IgD-negative memory B cell (primary cell): ENCODE data around the gene DHRS3. TPM values are rescaled to one million over a fixed set of nuclear protein-coding genes. Genes with fewer than 3 reads are reported as not detected.

Experiments
- H3K27ac Mint-ChIP-seq, 3 donors: one replicate each; pipeline ENCODE4 v1.8.0; 2020 to 2022; ENCODE audit warnings: mild to moderate bottlenecking in 3 of 3, mixed read lengths in 3 of 3, moderate library complexity in 1 of 3
- H3K27me3 Mint-ChIP-seq: one replicate; pipeline ENCODE4 v1.8.0; 2021; ENCODE audit warnings: mixed read lengths
- H3K36me3 Mint-ChIP-seq: one replicate; pipeline ENCODE4 v1.8.0; 2020; ENCODE audit warnings: mild to moderate bottlenecking, mixed read lengths
- H3K4me1 Mint-ChIP-seq, 3 donors: one replicate each; pipeline ENCODE4 v1.8.0; 2020 to 2022; ENCODE audit warnings: mixed read lengths in 3 of 3, mild to moderate bottlenecking in 1 of 3
- H3K4me3 Mint-ChIP-seq, 4 donors: one replicate each; pipeline ENCODE4 v1.8.0; 2020 to 2022; ENCODE audit warnings: mild to moderate bottlenecking in 4 of 4, mixed read lengths in 4 of 4, moderate library complexity in 3 of 4
- H3K9me3 Mint-ChIP-seq, 3 donors: one replicate each; pipeline ENCODE4 v1.8.0; 2020 to 2021; ENCODE audit warnings: mixed read lengths in 3 of 3, mild to moderate bottlenecking in 1 of 3
- polyA plus RNA-seq: library from polyadenylated mRNA; unstranded; fragments of 300-500 nt; fragmentation: Illumina TruSeq; gene quantifications from one replicate; pipeline ENCODE4 v1.2.3, GENCODE V29; 2021

DHRS3 gene
- polyA plus RNA-seq, 1 donor from 2014 or later: 1.5 TPM

DNA sequence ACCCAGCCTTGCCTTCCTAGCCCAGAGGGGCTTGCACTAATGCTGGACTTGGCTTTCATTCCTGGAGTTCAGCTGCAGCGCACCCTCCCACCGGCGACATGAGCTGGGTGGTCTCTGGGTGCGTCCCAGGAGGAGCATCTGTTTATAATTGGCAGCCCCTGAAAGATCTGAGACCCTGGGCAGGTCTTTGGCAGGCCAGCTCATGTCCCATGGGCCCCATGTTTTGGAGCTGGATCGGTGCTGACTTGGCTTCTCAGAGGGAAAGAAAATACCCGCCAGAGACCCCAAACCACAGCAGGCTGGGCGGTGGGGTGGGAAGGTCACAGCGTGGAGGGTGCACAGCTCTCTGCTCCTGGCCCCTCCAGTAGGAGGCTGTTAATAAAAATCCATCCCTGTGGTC, 29.3 kb downstream of the DHRS3 start:
- peaks cover 5% of the 10 kb centered on the region for H3K27me3 Mint-ChIP-seq
- H3K9me3 Mint-ChIP-seq: peaks cover 0 to 2% (median 0%) of the 10 kb centered on the region in 3 donors
- H3K4me3 Mint-ChIP-seq: no peak overlapping the region
- H3K27ac Mint-ChIP-seq: no peak overlapping the region
- no peaks in the 10 kb centered on the region for H3K36me3 Mint-ChIP-seq
- H3K4me1 Mint-ChIP-seq: peaks cover 0 to 4% (median 0%) of the 10 kb centered on the region in 3 donors

DNA sequence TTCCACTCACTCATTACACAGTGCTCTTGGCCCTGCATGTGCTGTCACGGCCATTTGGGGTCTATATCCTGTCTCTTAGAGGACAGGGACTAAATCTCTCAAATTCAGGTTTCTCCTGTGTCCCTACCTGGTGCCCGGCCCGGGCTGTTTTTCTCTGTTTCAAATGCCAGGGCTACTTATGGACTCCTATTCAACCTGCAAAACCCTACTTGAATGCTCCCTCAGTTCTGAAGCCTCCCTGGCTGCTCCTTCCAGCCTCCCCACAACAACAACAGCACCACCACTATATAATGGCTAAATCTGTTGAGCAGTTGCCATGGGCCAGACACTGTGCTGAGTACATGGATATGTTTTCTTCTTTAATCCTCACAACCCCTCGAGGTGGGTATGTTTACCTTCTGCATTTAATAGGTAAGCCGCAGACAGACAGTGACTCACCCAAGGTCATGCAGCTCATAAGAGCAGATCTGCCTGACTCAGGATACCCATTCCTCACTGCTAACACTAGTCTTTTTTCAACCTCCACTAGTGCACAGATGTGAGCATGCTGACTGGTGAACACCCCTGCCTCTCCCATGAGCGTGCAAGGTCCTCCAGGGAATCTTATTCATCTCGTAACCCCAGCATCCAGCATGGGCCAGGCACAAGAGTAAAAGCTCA, 29.9 kb downstream of the DHRS3 start:
- no peak overlapping the region for H3K4me3 Mint-ChIP-seq
- peaks cover 0 to 2% (median 0%) of the 10 kb centered on the region in 3 donors for H3K9me3 Mint-ChIP-seq
- no peaks in the 10 kb centered on the region for H3K36me3 Mint-ChIP-seq
- H3K27ac Mint-ChIP-seq: no peak overlapping the region
- H3K4me1 Mint-ChIP-seq: peaks cover 0 to 2% (median 0%) of the 10 kb centered on the region in 3 donors
- peaks cover 5% of the 10 kb centered on the region for H3K27me3 Mint-ChIP-seq

DNA sequence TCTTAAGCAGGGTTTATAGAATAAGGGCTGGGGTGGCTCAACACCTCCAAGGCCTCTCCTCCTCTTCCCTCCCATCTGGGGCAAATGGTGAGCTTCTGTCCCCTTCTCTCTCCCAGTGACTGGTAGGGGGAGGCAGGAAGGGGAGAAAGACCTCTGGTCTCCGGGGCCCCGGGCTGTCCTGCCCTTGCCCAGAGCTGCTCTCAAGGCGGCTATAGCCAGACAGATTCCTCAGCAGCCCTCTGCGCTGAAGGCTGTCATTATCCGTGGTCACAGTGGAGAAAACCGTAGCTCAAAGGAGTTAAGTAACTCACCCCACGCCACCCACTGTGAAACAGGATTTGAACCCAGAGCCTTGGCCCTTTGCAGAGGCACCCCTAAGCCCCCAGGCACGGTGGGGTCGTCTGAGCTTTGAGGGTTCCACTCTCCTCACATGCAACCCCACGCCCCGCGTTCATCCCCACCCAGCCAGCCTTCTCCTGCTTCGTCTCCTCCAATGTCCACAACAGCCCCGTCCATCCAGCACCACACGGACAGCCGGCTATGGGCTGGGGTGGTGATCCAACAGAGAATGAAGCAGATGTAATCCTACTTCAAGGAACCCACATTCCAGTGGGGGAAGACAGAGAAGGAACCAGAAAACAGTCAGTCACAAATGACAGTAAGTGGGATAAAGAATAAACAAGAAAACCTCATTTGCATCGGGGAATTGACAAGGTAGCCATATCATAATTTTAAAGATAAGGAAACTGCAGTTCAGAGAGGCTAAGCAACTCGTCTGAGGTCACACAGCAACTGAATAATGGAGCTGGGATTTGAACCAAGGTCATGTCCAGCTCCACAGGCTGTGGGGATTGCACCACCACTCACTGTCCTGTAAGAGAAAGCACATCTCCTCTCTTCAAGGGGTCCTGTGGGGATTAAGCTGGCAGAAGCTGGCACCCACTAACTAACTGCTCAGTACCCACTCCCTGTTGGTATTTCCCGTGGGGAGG, 31.8 kb downstream of the DHRS3 start:
- H3K36me3 Mint-ChIP-seq: no peaks in the 10 kb centered on the region
- peaks cover 0 to 2% (median 0%) of the 10 kb centered on the region in 3 donors for H3K9me3 Mint-ChIP-seq
- no peak overlapping the region for H3K27ac Mint-ChIP-seq
- peaks cover 1% of the 10 kb centered on the region for H3K27me3 Mint-ChIP-seq
- no peaks in the 10 kb centered on the region for H3K4me1 Mint-ChIP-seq
- H3K4me3 Mint-ChIP-seq: no peak overlapping the region

DNA sequence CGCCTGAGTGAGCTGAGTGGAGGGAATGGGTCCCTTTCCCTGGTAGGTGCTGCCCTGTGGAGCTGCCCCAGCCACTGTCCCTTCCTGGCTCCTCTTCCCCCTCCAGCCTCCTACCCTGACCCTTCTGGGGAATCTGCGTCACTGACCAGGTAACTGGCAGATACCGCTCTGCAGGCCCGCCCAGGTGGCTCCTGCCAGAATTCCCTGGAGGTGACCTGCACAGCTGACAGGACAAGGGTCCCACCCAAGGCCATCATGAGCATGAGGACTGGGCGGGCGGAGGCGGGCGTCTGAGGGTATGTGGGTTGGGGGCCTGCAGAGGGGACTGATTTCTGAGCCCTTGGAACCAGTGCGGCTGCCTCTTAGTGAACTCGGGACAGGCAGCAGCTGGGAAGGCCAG, 32.5 kb downstream of the DHRS3 start:
- Mint-ChIP-seq H3K9me3 (peaks cover 0 to 2% (median 0%) of the 10 kb centered on the region in 3 donors), H3K27ac (no peak overlapping the region), H3K4me1 (no peaks in the 10 kb centered on the region), H3K4me3 (no peak overlapping the region), H3K36me3 (no peaks in the 10 kb centered on the region), H3K27me3 (peaks cover 1% of the 10 kb centered on the region)

DNA sequence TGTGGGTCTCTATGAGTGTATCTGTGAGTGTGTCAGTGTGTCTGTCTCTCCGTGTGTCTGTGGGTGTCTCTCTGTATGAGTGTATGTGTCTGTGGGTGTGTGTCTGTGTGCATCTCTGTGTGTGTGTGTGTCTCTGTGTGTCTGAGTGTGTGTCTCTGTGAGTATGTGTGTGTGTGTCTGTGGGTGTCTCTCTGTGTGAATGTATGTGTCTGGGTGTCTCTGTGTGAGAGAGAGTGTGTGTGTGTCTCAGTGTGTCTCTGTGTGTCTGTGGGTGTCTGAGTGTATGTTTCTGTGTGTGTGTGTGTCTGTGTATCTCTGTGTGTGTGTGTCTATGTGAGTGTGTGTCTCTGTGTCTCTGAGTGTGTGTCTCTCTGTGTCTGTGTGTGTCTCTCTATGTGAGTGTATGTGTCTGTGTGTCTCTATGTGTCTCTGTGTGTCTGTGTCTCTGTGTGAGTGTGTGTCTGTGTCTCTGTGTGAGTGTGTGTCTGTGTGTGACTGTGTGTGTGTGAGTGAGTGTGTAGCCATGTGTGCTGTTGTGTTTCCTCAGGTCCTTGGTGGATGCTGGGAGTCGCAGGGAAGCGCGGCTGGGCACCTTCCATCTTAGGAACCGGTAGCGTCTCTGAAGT, 33.0 kb downstream of the DHRS3 start:
- peaks cover 1% of the 10 kb centered on the region for H3K27me3 Mint-ChIP-seq
- no peak overlapping the region for H3K27ac Mint-ChIP-seq
- no peaks in the 10 kb centered on the region for H3K4me1 Mint-ChIP-seq
- no peaks in the 10 kb centered on the region for H3K36me3 Mint-ChIP-seq
- H3K9me3 Mint-ChIP-seq: peaks cover 0 to 2% (median 0%) of the 10 kb centered on the region in 3 donors
- H3K4me3 Mint-ChIP-seq: no peak overlapping the region

DNA sequence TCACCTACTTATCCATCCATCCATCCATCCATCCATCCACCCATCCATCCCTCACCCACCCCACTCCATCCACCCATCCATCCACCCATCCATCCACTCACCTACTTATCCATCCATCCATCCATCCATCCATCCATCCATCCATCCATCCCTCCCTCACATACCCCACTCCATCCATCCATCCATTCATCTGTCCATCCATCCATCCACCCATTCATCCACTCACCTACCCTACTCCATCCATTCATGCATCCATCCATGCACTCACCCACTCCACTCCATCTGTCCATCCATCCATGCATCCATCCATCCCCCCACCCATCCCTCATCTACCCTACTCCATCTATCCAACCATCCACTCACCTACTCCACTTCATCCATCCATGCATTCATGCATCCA, 34.5 kb downstream of the DHRS3 start:
- Mint-ChIP-seq H3K27me3 (no peaks in the 10 kb centered on the region), H3K4me1 (no peaks in the 10 kb centered on the region), H3K27ac (no peak overlapping the region), H3K4me3 (no peak overlapping the region), H3K36me3 (no peaks in the 10 kb centered on the region), H3K9me3 (peaks cover 0 to 2% (median 0%) of the 10 kb centered on the region in 3 donors)

DNA sequence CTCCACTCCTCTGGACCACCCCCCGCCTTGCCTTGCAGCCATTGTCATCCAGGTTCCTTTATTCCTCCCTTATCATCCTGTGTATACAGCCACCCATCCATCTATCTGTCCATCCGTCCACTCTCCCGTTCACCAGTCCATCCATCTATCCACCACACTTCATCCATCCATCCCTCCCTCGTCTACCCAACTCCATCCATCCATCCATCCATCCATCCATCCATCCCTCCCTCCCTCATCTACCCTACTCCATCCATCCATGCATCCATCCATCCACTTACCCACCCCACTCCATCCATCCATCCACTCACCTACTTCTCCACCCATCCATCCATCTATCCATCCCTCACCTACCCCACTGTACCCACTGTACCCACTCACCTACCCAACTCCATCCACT, 35.4 kb downstream of the DHRS3 start:
- Mint-ChIP-seq H3K36me3 (no peaks in the 10 kb centered on the region), H3K27ac (no peak overlapping the region), H3K27me3 (no peaks in the 10 kb centered on the region), H3K4me1 (no peaks in the 10 kb centered on the region), H3K4me3 (no peak overlapping the region), H3K9me3 (no peaks in the 10 kb centered on the region)

DNA sequence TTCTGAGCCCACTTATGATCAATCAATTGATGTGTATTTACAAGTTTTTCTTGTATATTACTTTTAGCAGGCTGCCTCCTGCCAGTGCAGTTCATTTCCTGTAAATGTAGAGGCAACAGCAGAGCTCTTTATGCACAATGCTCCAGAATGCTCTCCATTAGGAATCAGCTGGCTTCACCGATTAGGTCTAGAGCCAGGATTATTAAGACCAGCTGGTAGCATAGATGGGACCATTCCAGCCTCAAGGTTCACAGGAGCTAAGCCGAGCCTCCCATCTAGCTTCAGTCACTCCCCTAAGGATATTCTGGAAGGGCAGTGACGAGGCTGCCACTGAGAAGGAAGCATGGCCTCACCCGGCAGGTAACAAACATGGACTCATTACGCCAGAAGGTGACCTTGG, 36.8 kb downstream of the DHRS3 start:
- H3K4me1 Mint-ChIP-seq: no peaks in the 10 kb centered on the region
- H3K27me3 Mint-ChIP-seq: no peaks in the 10 kb centered on the region
- H3K9me3 Mint-ChIP-seq: no peaks in the 10 kb centered on the region
- no peak overlapping the region for H3K4me3 Mint-ChIP-seq
- H3K36me3 Mint-ChIP-seq: no peaks in the 10 kb centered on the region
- H3K27ac Mint-ChIP-seq: no peak overlapping the region

DNA sequence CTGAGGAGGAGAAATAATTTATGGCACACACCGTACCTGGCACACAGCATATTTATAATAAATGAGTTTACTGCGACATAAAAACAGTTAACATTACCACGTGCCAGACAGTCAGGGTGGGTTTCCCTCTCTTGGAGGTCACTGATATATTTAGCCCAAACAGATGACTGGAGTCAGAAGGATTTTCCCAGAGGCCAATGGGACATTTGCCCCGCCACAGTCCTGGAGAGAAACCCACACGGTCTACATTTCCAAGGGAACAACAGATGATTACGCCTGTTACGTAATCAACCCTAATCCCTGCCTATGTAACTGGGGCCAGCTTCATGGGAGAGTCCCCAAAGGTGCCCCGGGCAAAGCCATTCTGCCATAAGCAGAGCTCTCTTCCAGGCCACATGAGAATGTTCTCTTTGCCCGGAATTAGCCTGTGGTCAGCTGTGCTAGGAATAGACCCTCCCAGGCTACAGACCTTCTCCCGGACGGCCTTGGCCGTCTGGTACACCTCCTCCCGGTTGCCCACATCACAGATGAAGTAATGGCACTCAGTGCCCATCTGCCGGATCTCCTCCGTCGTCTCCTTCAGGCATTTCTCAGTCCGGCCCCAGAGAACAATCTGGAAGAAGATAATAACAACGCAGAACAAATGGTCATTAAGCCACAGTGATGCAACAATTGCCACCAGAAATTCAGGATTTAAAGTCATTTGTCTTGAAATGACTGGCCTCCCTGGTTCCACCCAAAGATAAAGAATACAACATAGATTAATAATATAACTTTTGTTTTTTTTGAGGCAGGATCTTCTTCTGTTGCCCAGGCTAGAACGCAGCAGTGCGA, 37.7 kb downstream of the DHRS3 start:
- Mint-ChIP-seq H3K27ac (no peak overlapping the region), H3K4me3 (no peak overlapping the region)

DNA sequence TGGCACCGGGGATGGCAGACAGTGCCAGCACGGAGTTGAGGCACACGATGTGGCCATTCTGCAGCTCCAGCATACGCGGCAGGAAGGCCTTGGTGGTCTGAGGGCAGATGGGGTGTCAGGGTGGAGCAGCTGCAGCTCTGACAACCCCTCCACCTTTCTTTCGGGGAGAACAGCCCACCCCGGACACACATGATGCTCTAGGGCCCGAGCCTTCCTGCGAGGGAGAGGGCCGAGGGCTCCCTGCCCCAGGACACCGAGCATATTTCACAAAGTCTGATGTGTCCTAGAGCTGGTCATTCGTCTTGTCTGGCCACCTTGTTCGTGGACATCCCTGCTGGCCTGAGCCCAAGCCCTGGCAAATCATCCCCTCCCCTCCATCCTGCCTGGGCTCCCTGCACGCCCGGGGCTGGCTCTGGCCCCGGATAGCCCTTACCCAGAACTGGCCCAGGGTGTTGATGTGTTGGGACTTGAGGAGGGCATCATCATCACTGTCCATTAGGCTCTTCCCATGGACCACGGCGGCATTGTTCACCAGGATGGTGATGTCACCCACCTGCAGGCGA, 39.1 kb downstream of the DHRS3 start:
- no peaks in the 10 kb centered on the region for H3K9me3 Mint-ChIP-seq
- H3K36me3 Mint-ChIP-seq: no peaks in the 10 kb centered on the region
- H3K27me3 Mint-ChIP-seq: no peaks in the 10 kb centered on the region
- no peak overlapping the region for H3K27ac Mint-ChIP-seq
- no peaks in the 10 kb centered on the region for H3K4me1 Mint-ChIP-seq
- no peak overlapping the region for H3K4me3 Mint-ChIP-seq

More for the DNA sequence above, 37.7 kb downstream of the DHRS3 start:
- Mint-ChIP-seq H3K27me3 (no peaks in the 10 kb centered on the region), H3K36me3 (no peaks in the 10 kb centered on the region), H3K4me1 (no peaks in the 10 kb centered on the region), H3K9me3 (no peaks in the 10 kb centered on the region)

DNA sequence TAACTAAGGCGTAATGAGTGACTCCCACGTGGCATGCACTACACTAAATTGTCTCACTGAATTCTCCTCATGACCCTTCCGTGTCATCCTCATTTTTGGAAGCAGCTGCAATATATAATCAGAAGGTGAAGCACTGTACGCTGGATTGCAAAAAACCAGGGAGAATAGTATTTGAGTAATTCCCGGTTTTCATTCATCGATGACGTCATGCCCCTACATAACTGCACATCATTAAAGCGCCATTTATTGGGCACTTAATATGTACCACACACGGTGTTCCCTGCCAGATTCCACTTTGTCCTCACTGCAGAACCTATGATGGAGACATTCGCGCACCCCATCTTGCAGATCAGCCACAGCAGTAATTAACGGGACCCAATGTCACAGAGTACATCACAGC, 41.0 kb downstream of the DHRS3 start:
- Mint-ChIP-seq H3K4me3 (no peak overlapping the region), H3K9me3 (no peaks in the 10 kb centered on the region), H3K27ac (no peak overlapping the region), H3K4me1 (no peaks in the 10 kb centered on the region), H3K36me3 (no peaks in the 10 kb centered on the region), H3K27me3 (no peaks in the 10 kb centered on the region)

DNA sequence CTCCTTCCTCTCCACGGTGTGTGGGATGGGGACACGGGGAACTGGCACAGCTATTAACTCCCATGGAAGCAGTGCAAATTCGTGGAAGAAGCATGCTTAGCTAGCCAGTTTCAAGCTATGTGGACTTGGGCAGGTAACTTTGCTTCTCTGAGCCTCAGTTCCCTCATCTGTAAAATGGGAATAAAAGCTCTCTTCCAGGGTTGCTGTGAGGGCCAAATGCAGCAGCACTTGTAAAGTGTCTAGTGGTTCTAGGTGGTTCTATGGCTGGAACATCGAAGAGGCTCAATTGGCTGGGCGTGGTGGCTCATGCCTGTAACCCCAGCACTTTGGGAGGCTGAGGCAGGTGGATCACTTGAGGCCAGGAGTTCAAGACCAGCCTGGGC, 43.3 kb downstream of the DHRS3 start:
- H3K4me3 Mint-ChIP-seq: no peak overlapping the region
- H3K36me3 Mint-ChIP-seq: no peaks in the 10 kb centered on the region
- H3K9me3 Mint-ChIP-seq: no peaks in the 10 kb centered on the region
- H3K27ac Mint-ChIP-seq: no peak overlapping the region
- no peaks in the 10 kb centered on the region for H3K4me1 Mint-ChIP-seq
- H3K27me3 Mint-ChIP-seq: no peaks in the 10 kb centered on the region

DNA sequence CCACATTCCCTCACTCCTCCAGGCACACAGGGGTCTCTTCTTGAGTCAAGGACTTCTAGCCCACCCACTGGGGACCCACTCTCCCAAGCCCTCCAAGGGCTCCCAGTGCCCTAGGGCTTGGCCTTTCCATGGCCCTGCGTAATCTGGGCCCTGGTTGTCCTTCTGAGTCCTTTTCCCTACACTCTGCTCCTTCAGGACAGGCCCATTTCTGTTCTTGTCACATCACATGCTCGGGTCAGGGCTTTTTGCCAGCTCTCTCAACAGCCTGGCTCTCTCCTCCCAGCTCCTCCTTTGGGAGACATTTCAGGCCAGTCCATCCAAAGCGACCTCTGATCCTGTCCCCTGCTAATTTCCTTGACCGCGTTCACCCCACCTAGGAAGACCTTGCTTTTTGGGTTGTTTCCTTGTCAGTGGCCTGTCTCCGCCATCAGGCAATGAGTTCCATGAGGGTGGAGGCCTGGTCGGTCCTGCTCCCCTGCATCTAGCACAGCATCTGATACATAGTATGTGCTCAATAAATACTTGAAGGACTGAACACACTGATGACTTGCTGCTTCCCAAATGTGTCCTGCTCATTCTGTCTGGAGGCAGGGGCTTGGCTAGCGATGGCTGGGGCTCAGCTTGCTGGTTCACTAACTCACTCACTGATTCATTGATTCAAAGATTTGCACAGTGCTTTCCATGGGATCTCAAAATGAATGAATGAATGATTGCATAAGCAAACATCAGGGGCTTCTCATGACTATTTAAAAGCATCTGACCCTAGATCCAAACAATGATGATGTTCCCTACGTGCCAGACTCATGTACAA, 44.8 kb downstream of the DHRS3 start:
- H3K36me3 Mint-ChIP-seq: no peaks in the 10 kb centered on the region
- no peak overlapping the region for H3K4me3 Mint-ChIP-seq
- peaks cover under 1% of the 10 kb centered on the region for H3K27me3 Mint-ChIP-seq
- H3K27ac Mint-ChIP-seq: no peak overlapping the region
- no peaks in the 10 kb centered on the region for H3K4me1 Mint-ChIP-seq
- H3K9me3 Mint-ChIP-seq: no peaks in the 10 kb centered on the region

DNA sequence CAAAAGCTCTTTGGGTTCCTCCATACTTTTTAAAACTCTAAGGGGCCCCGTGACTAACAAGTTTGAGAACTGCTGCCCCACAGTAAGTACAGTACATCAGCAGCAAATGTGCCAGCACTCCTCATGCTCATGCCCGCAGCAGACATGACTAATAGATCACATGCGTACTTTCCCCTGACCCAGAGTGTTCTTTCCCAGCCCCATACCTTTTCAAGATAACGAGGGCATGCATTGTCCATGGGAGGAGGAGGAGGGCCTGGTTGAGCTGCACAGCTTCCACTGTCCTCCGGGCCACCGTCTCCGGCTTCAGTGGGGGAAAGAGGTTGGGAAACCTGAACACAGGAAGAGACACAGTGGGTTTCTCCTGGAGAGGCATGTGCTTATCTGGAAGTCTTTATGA, 45.5 kb downstream of the DHRS3 start:
- Mint-ChIP-seq H3K27ac (no peak overlapping the region), H3K36me3 (no peaks in the 10 kb centered on the region), H3K4me1 (no peaks in the 10 kb centered on the region), H3K4me3 (no peak overlapping the region), H3K27me3 (peaks cover 1% of the 10 kb centered on the region), H3K9me3 (no peaks in the 10 kb centered on the region)
